Esophagus muscularis mucosa (tissue), 4 donors: Measurements from ENCODE around the gene NBAS.

ENCODE experiments used
- EP300 ChIP-seq: sonication (generic); formaldehyde crosslinking; IDR thresholded peaks from one replicate; pipeline ENCODE4 v1.6.1; 2017; ENCODE audit warnings: antibody characterized with exemption
- POLR2A ChIP-seq: fragments of 450-650 bp; IDR thresholded peaks from one replicate; pipeline ENCODE4 v1.6.1; 2017; ENCODE audit warnings: antibody characterized with exemption, moderate library complexity, mild to moderate bottlenecking, low read depth
- POLR2AphosphoS5 ChIP-seq, 2 donors: sonication (generic); formaldehyde crosslinking; IDR thresholded peaks; one replicate each; pipeline ENCODE4 v1.6.1; 2017; ENCODE audit warnings: antibody characterized with exemption in 2 of 2
- TF ChIP-seq, protein P1 (sequence below), 3 experiments: fragments of 200-600 bp in 2 of 3; fragments of 450-650 bp in 1 of 3; sonication (generic) in 2 of 3; IDR thresholded peaks; one replicate each; pipeline ENCODE4 v1.5.1; 2017 to 2019; ENCODE audit warnings: antibody characterized with exemption in 3 of 3, mild to moderate bottlenecking in 2 of 3, moderate library complexity in 1 of 3

DNA sequence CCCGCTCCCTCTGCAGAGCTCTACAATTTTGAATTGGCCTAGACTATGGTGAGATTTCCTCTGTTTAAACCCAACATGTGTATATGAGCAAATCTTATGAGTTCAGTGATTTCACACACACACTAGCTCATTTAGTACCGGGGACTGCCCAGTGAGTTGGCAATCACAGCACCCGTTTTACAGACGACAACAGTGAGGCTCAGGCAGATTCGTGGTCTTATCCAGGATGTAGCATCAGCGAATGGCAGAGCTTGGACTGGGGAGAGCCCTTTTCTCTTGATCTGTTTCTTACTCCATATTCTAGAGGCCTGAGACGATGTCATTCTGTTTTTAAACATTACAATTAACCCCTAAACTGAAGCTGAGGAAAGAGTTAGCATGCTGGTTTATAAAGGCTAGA lies 419.9 kb downstream of the NBAS start:
- TF ChIP-seq, protein P1, sequence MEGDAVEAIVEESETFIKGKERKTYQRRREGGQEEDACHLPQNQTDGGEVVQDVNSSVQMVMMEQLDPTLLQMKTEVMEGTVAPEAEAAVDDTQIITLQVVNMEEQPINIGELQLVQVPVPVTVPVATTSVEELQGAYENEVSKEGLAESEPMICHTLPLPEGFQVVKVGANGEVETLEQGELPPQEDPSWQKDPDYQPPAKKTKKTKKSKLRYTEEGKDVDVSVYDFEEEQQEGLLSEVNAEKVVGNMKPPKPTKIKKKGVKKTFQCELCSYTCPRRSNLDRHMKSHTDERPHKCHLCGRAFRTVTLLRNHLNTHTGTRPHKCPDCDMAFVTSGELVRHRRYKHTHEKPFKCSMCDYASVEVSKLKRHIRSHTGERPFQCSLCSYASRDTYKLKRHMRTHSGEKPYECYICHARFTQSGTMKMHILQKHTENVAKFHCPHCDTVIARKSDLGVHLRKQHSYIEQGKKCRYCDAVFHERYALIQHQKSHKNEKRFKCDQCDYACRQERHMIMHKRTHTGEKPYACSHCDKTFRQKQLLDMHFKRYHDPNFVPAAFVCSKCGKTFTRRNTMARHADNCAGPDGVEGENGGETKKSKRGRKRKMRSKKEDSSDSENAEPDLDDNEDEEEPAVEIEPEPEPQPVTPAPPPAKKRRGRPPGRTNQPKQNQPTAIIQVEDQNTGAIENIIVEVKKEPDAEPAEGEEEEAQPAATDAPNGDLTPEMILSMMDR (IDR thresholded peaks at IDR 0.05): no peak
- TF ChIP-seq EP300: no peak
- TF ChIP-seq POLR2AphosphoS5 (IDR thresholded peaks at IDR 0.05): no peak
- TF ChIP-seq POLR2A: no peak
